Kidney (tissue), 14 donors: ENCODE measurements around the gene TMEM178B. TPM values are rescaled to one million over a fixed set of nuclear protein-coding genes. Genes with fewer than 3 reads are reported as not detected.

Experiments
- DNase-seq, 5 donors: peaks; one replicate each; pipeline ENCODE4 v3.0.0-alpha.2; 2013 to 2020
- FAIRE-seq: peaks from 2 replicates; lab custom pipeline; 2012; peaks lifted over from hg19 to GRCh38; lab: Jason Lieb, UNC
- H3K27ac ChIP-seq, 2 donors: one replicate each; pipeline ENCODE4 v1.7.0; 2013; ENCODE audit warnings: low read depth in 2 of 2, low read length in 2 of 2, inconsistent platforms in 1 of 2
- H3K27me3 ChIP-seq: one replicate; pipeline ENCODE4 v1.7.1; 2013; ENCODE audit warnings: low read length, inconsistent platforms; ENCODE audit not compliant: control insufficient read depth, insufficient read depth
- H3K36me3 ChIP-seq, 3 donors: one replicate each; pipeline versions ENCODE4 v1.7.0 to v1.7.1; 2013; ENCODE audit warnings: low read length in 3 of 3, control low read depth in 1 of 3, inconsistent platforms in 1 of 3; ENCODE audit not compliant: insufficient read depth in 3 of 3, control insufficient read depth in 2 of 3
- H3K4me1 ChIP-seq, 3 donors: one replicate each; pipeline versions ENCODE4 v1.7.0 to v1.7.1; 2013; ENCODE audit warnings: low read length in 3 of 3, inconsistent platforms in 1 of 3, low read depth in 1 of 3; ENCODE audit not compliant: control insufficient read depth in 2 of 3, insufficient read depth in 2 of 3
- H3K4me3 ChIP-seq, 3 donors: one replicate each; pipeline versions ENCODE4 v1.7.0 to v1.8.1; 2013; ENCODE audit warnings: low read length in 3 of 3, control low read depth in 1 of 3, inconsistent platforms in 1 of 3
- H3K9ac ChIP-seq, 3 donors: one replicate each; pipeline versions ENCODE4 v1.7.0 to v1.7.1; 2013; ENCODE audit warnings: low read length in 3 of 3, control low read depth in 1 of 3, inconsistent platforms in 1 of 3
- H3K9me3 ChIP-seq, 3 donors: one replicate each; pipeline versions ENCODE4 v1.7.0 to v1.7.1; 2013; ENCODE audit warnings: low read length in 3 of 3, control low read depth in 1 of 3, inconsistent platforms in 1 of 3; ENCODE audit not compliant: control insufficient read depth in 2 of 3, insufficient read depth in 1 of 3
- intact Hi-C: fragments of 100-400 bp; cut with DNase I; formaldehyde crosslinking; loops from one replicate; pipeline ENCODE4 v1.11.1; 2022
- polyA plus RNA-seq: library from polyadenylated mRNA; stranded (reverse); fragments of 350-450 nt; fragmentation: Illumina TruSeq; extraction: RNeasy Lipid Tissue Mini Kit (QIAGEN cat#74804); gene quantifications from one replicate; pipeline ENCODE4 v1.2.3, GENCODE V29; 2014; ENCODE audit warnings: low read depth, low replicate concordance; ENCODE audit not compliant: insufficient read depth
- total RNA-seq: library from RNA; stranded (reverse); fragmentation: NEBNext Ultra II Directional; extraction: Animal tissue kit (Norgen Biotek cat#: 25700); gene quantifications from one replicate; pipeline ENCODE4 v1.2.1, GENCODE V29; 2021
- TF ChIP-seq, protein P1 (sequence below): IDR thresholded peaks from 3 replicates; pipeline ENCODE4 v1.5.1; 2012; ENCODE audit warnings: mild to moderate bottlenecking, moderate library complexity, borderline replicate concordance; ENCODE audit not compliant: insufficient read depth; ENCODE audit errors: extremely low read depth
- donor health status: control.
- donor health status: control.
- donor health status: control.
- donor health status: control.
- donor health status: control.
- donor health status: DM: yes; HTN: yes; CAD: no.
- donor health status: Normal renal cell carcinoma (clear cell type).

TMEM178B gene
- total and polyA plus RNA-seq, 2 donors from 2014 or later, result 0.58 to 20.0 TPM

DNA sequence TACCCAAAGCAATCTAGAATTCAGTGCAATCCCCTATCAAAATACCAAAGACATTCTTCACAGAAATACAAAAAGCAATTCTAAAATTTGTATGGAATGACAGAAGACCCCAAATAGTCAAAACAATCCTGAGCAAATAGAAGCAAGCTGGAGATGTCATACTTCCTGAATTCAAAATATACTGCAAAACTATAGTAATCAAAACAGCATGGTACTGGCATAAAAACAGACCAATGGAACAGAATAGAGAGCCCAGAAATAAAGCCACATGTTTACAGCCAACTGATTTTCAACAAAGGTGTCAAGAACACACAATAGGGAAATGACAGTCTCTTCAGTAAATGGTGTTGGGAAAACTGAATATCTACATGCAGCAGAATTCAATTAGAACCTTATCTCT lies 353.3 kb downstream of the TMEM178B start:
- H3K9ac ChIP-seq, result no peak overlapping the region
- H3K27ac ChIP-seq, result no peak overlapping the region
- intact Hi-C loops, result no loop called here
- no peaks in the 10 kb centered on the region for H3K36me3 ChIP-seq
- H3K9me3 ChIP-seq, result peaks cover 0 to 6% (median 4%) of the 10 kb centered on the region in 3 donors
- TF ChIP-seq, protein P1, sequence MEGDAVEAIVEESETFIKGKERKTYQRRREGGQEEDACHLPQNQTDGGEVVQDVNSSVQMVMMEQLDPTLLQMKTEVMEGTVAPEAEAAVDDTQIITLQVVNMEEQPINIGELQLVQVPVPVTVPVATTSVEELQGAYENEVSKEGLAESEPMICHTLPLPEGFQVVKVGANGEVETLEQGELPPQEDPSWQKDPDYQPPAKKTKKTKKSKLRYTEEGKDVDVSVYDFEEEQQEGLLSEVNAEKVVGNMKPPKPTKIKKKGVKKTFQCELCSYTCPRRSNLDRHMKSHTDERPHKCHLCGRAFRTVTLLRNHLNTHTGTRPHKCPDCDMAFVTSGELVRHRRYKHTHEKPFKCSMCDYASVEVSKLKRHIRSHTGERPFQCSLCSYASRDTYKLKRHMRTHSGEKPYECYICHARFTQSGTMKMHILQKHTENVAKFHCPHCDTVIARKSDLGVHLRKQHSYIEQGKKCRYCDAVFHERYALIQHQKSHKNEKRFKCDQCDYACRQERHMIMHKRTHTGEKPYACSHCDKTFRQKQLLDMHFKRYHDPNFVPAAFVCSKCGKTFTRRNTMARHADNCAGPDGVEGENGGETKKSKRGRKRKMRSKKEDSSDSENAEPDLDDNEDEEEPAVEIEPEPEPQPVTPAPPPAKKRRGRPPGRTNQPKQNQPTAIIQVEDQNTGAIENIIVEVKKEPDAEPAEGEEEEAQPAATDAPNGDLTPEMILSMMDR, result no peak
- no peaks in the 10 kb centered on the region for H3K4me1 ChIP-seq
- H3K27me3 ChIP-seq, result no peaks in the 10 kb centered on the region
- DNase-seq, result no peak
- no peak overlapping the region for H3K4me3 ChIP-seq
- FAIRE-seq, result no peak

DNA sequence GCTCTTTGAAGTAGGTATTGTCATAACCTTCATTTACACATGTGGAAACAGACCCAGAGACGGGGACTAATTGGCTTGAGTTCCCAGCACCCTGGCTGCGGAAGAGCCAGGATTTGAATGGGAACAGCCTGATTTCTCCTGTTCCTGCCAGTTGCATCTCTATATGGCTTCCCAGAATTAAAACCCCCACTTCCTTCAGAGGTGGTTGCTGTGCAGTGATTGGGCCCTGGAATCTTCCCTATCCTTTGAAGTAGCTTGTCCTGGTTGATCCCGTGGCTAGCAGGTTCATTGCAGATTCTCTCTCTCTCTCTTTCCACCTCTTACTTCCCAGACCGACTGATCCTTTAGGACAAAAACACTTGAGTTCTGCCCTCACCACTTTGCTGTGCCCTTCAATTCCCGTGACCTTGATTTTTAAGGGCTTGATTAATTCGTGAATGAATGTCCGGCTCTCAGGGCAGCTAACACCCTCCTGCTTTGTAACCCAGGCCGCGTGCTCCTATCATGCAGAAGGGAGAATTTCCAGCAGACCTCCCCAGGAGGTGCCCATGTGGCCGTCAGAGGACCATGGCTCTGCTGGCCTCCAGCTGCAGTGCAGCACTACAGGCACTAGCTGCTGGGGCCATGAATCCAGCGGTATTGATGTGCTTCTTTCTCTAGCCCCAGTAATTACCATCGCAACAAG lies 356.7 kb downstream of the TMEM178B start:
- intact Hi-C loops, result no loop called here
- Histone ChIP-seq H3K4me3 (no peak overlapping the region), H3K9me3 (peaks cover 0 to 6% (median 4%) of the 10 kb centered on the region in 3 donors), H3K4me1 (no peaks in the 10 kb centered on the region), H3K9ac (no peak overlapping the region), H3K27me3 (no peaks in the 10 kb centered on the region), H3K36me3 (no peaks in the 10 kb centered on the region), H3K27ac (no peak overlapping the region)
- TF ChIP-seq, protein P1, result no peak
- FAIRE-seq (no peak), DNase-seq (peak in 1 of 5 donors; percentile 6)

DNA sequence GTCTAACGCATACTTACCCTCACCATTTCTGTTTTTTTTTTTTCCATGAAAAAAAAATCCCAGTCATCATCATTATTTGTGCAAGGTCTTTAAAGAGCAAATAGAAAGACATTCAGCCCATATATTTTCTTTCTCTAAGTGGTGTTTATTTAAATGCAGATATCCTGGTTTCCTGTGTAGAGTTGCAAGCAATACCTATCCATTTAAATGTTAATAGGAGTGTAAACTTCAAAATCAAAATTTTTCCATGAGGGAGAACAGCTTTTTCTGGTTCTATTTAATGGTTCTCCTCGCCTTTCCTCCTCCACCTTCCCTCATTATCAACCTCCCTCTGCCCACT lies 357.2 kb downstream of the TMEM178B start:
- no peak for FAIRE-seq
- H3K9me3 ChIP-seq, result peaks cover 0 to 6% (median 4%) of the 10 kb centered on the region in 3 donors
- no peaks in the 10 kb centered on the region for H3K4me1 ChIP-seq
- no peak overlapping the region for H3K4me3 ChIP-seq
- intact Hi-C loops, result no loop called here
- DNase-seq, result no peak
- H3K36me3 ChIP-seq, result no peaks in the 10 kb centered on the region
- H3K27ac ChIP-seq, result no peak overlapping the region
- no peaks in the 10 kb centered on the region for H3K27me3 ChIP-seq
- no peak overlapping the region for H3K9ac ChIP-seq
- TF ChIP-seq, protein P1, result no peak
